OCI-LY7 (cell line): ENCODE data around the gene TPP1. TPM values are rescaled to one million over a fixed set of nuclear protein-coding genes. Genes with fewer than 3 reads are reported as not detected.
A peak's percentile ranks its signal among the peaks of the same experiment; 100 is the strongest.

Experiments used
- Bru-seq: library from RNA; stranded (reverse); fragments of 400-500 nt; gene quantifications from one replicate; lab custom pipeline; 2021; lab: Mats Ljungman, UMichigan
- BruChase-seq, 2 experiments: library from RNA; stranded (reverse); fragments of 400-500 nt; gene quantifications; one replicate each; lab custom pipeline; 2021; lab: Mats Ljungman, UMichigan
- BruUV-seq: library from RNA; stranded (reverse); fragments of 400-500 nt; replicated peaks from 2 replicates; lab custom pipeline; 2021; lab: Mats Ljungman, UMichigan
- CTCF ChIA-PET: fragments of 300-600 bp; sonication (Branson Sonifier 250); formaldehyde crosslinking; loops from one replicate; lab custom pipeline; 2022; ENCODE audit warnings: antibody characterized with exemption; ENCODE audit not compliant: unreplicated experiment; lab: Charles Lee
- POLR2A ChIA-PET: fragments of 300-600 bp; sonication (Branson Sonifier 250); formaldehyde crosslinking; loops from one replicate; lab custom pipeline; 2022; ENCODE audit warnings: antibody characterized with exemption; lab: Charles Lee
- DNase-seq: peaks from one replicate; pipeline ENCODE4 v3.0.0-alpha.2; 2015; ENCODE audit warnings: low spot score
- H2AFZ ChIP-seq: fragments of 200-600 bp; sonication (generic), shearing (Covaris generic); 2 replicates; pipeline ENCODE4 v1.6.1; 2014; ENCODE audit warnings: mild to moderate bottlenecking, antibody characterized with exemption, low read length, moderate library complexity
- H3K27ac ChIP-seq: fragments of 200-600 bp; sonication (generic); 2 replicates; pipeline ENCODE4 v1.5.1; 2014; ENCODE audit warnings: mixed run types, low read depth, mild to moderate bottlenecking, moderate library complexity, low read length, inconsistent platforms; ENCODE audit not compliant: poor library complexity, severe bottlenecking
- H3K36me3 ChIP-seq: fragments of 200-600 bp; sonication (generic); 2 replicates; pipeline ENCODE4 v1.6.1; 2014; ENCODE audit warnings: mild to moderate bottlenecking, antibody characterized with exemption, low read length, moderate library complexity, mixed read lengths; ENCODE audit not compliant: insufficient read depth
- H3K4me1 ChIP-seq: fragments of 200-600 bp; sonication (generic); 2 replicates; pipeline ENCODE4 v1.5.1; 2014; ENCODE audit warnings: mild to moderate bottlenecking, low read length; ENCODE audit not compliant: insufficient read depth, poor library complexity, severe bottlenecking
- H3K4me2 ChIP-seq: fragments of 200-600 bp; sonication (generic); 2 replicates; pipeline ENCODE4 v1.6.1; 2014; ENCODE audit warnings: mild to moderate bottlenecking, low read length
- H3K4me3 ChIP-seq: fragments of 200-600 bp; sonication (generic); 2 replicates; pipeline ENCODE4 v1.5.1; 2014; ENCODE audit warnings: mild to moderate bottlenecking, low read depth, low read length; ENCODE audit not compliant: poor library complexity, severe bottlenecking
- H3K79me2 ChIP-seq: fragments of 200-600 bp; sonication (generic); 2 replicates; pipeline ENCODE4 v1.6.1; 2016; ENCODE audit warnings: low read depth, mild to moderate bottlenecking, low read length, moderate library complexity, mixed read lengths; ENCODE audit not compliant: insufficient read depth
- H3K9me2 ChIP-seq: fragments of 200-600 bp; sonication (generic); 2 replicates; pipeline ENCODE4 v1.6.1; 2016; ENCODE audit warnings: mild to moderate bottlenecking, low read length, mixed read lengths; ENCODE audit not compliant: insufficient read depth
- H3K9me3 ChIP-seq: fragments of 200-600 bp; sonication (generic); 2 replicates; pipeline ENCODE4 v1.6.1; 2014; ENCODE audit warnings: mild to moderate bottlenecking, mixed run types, low read length, mixed read lengths
- H4K20me1 ChIP-seq: fragments of 200-600 bp; sonication (generic); 2 replicates; pipeline ENCODE4 v1.6.1; 2014; ENCODE audit warnings: mild to moderate bottlenecking, antibody characterized with exemption, low read length, moderate library complexity, mixed read lengths; ENCODE audit not compliant: insufficient read depth
- EZH2phosphoT487 ChIP-seq: fragments of 200-600 bp; sonication (generic); IDR thresholded peaks from 2 replicates; pipeline ENCODE4 v1.6.1; 2018; ENCODE audit warnings: low read depth, borderline replicate concordance, mild to moderate bottlenecking, mixed run types, antibody characterized with exemption, low read length, moderate library complexity, mixed read lengths
- intact Hi-C: fragments of 100-400 bp; cut with micrococcal nuclease; formaldehyde crosslinking; loops from one replicate; pipeline ENCODE4 v1.10.0; 2022; ENCODE audit not compliant: unreplicated experiment
- long read RNA-seq: library from polyadenylated mRNA; stranded (forward); transcript quantifications from one replicate; pipeline ENCODE4 v2.0.0, GENCODE V29; 2022
- total RNA-seq, 2 experiments: library from RNA; depleted of rRNA in 1 of 2; stranded (reverse); fragments of >200 nt in 1 of 2; shearing (Covaris generic) in 1 of 2; gene quantifications; 2 replicates each; pipeline ENCODE4 v1.2.3, GENCODE V29; 2014 to 2022
- TF ChIP-seq, protein P1 (sequence below): fragments of 200-600 bp; sonication (generic); conservative IDR thresholded peaks from 2 replicates; pipeline ENCODE4 v1.5.1; 2014; ENCODE audit warnings: mild to moderate bottlenecking, antibody characterized with exemption, low read length, moderate library complexity, mixed read lengths

TPP1 gene
- total RNA-seq (2014; rRNA removed; shearing (Covaris generic)) = 11.9 and 16.6 TPM in 2 replicates
- 41.1 and 45.4 TPM in 2 replicates for total RNA-seq (2022)
- Bru-seq, nascent RNA = percentile 72 among the genes with signal in this experiment
- BruChase-seq, experiment 1, labeled RNA remaining after a 6-hour chase = percentile 96 among the genes with signal in this experiment
- percentile 88 among the genes with signal in this experiment for BruChase-seq, experiment 2, labeled RNA remaining after a 2-hour chase
- long read RNA-seq, transcript TPP1-201 (13 exons, 3,560 nt) = major isoform, 59 of 92 reads
- long read RNA-seq, partial matches to known transcripts = 20 of 92 reads
- long read RNA-seq, other reads (novel, unspliced or antisense) = 5 of 92 reads

DNA sequence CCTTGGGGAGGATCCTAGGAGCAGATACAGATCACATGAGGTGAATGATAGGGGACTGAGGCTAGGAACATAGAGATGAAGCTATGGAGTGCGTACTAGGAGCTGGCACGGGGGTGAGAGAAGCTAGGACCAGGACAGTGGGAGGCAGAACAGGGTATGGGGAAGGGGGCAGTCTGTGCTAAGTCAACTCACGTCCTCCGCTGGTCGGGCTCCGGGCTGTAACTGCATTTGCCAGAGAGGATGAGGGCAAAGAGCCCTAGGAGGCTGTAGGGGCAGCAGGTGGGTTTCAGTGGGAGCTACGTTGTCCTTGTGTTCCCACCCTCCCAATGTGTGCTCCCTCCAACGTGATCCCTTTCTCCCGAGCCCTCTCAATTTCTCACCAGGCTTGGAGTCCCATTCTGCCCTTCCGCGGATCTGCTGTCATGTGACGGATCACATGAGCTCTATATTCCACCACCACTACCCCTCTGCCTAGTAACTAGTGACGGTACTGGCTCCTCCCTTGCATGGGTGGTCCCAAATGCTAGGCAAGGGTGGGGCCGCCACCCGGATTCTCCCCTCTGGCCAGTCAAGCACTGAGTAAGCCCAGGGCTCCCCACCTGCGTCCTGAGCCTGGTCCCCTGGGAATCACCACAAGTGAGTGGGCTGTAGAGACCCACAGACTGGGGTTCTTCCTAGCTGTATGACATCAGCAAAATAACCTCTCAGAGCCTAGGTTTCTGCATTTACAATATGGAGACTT, at the start of gene TPP1:
TSS of gene TPP1 (minus strand) at position 419 of the 742 bp plus-strand sequence. CDS start at position 397, 22 bp downstream.
- ChIA-PET POLR2A (interaction anchor here (0.5 to 2.5 kb wide), 15 partner anchors 9 to 520 kb away, joined by 3 to 13 read pairs (median 5); partner anchors contain the start of genes CNGA4 and MRPL17), CTCF (interaction anchor here (0.6 to 1.5 kb wide), 4 partner anchors 15 to 87 kb away, joined by 3 to 4 read pairs (median 4); partner anchors contain the start of gene MRPL17)
- peak within 1 kb of the TSS; percentile 95 for H3K4me2 ChIP-seq
- TF ChIP-seq EZH2phosphoT487 = no peak
- TF ChIP-seq, protein P1, sequence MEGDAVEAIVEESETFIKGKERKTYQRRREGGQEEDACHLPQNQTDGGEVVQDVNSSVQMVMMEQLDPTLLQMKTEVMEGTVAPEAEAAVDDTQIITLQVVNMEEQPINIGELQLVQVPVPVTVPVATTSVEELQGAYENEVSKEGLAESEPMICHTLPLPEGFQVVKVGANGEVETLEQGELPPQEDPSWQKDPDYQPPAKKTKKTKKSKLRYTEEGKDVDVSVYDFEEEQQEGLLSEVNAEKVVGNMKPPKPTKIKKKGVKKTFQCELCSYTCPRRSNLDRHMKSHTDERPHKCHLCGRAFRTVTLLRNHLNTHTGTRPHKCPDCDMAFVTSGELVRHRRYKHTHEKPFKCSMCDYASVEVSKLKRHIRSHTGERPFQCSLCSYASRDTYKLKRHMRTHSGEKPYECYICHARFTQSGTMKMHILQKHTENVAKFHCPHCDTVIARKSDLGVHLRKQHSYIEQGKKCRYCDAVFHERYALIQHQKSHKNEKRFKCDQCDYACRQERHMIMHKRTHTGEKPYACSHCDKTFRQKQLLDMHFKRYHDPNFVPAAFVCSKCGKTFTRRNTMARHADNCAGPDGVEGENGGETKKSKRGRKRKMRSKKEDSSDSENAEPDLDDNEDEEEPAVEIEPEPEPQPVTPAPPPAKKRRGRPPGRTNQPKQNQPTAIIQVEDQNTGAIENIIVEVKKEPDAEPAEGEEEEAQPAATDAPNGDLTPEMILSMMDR = no peak
- H3K4me3 ChIP-seq = peak within 1 kb of the TSS; percentile 87
- no peaks in the 10 kb centered on the region for H3K9me3 ChIP-seq
- DNase-seq = peak; percentile 94
- H3K79me2 ChIP-seq = no peaks in the 10 kb centered on the region; the same call in 1 of the 2 replicates
- peak within 1 kb of the TSS; percentile 67; the same call in 1 of the 2 replicates for H2AFZ ChIP-seq
- BruUV-seq = no TSS peak
- H4K20me1 ChIP-seq = no peaks in the 10 kb centered on the region
- H3K9me2 ChIP-seq = no peaks in the 10 kb centered on the region
- H3K27ac ChIP-seq = no peak within 1 kb of the TSS
- peaks cover 32% of the 10 kb centered on the region for H3K4me1 ChIP-seq
- intact Hi-C loops = no loop called here
- peaks cover 5% of the 10 kb centered on the region; the same call in 1 of the 2 replicates for H3K36me3 ChIP-seq

DNA sequence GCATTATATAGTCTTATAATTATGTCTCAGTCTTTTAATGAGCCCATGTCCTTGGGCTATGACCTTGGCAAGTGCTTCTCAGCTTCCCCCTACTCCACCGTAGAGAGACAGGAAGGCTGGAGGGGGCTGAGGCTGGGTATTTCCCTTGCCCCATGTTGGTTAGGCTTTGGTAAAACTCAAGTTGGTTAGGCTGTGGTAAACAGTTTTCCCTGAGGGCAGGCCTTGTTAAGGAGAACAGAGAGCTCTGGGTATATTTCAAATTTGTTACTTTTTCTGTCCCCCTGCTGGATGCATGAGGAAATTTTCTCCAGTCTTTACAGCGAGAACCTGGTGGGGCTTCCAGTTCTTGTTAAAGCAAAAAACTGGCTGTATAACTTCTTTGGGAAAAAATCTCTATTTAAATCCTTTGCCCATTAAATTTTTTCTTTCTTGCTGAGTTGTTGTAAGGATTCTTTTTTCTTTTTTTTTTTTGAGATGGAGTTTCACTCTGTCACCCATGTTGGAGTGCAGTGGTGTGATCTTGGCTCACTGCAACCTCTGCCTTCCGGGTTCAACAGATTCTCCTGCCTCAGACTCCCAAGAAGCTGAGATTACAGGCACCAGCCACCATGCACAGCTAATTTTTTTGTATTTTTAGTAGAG, 48.6 kb upstream of the TPP1 start:
- peak overlapping the region; percentile 51; the same call in 1 of the 2 replicates for H2AFZ ChIP-seq
- TF ChIP-seq, protein P1 = peak; percentile 77
- TF ChIP-seq EZH2phosphoT487 = no peak
- no peaks in the 10 kb centered on the region for H3K9me2 ChIP-seq
- intact Hi-C loops = no loop called here
- H3K4me3 ChIP-seq = no peak overlapping the region
- no TSS peak for BruUV-seq
- no peaks in the 10 kb centered on the region for H3K9me3 ChIP-seq
- H3K4me2 ChIP-seq = no peak overlapping the region
- peak; percentile 53 for DNase-seq
- H3K27ac ChIP-seq = no peak overlapping the region
- H3K79me2 ChIP-seq = no peaks in the 10 kb centered on the region
- no peaks in the 10 kb centered on the region for H4K20me1 ChIP-seq
- CTCF ChIA-PET = interaction anchor here (0.5 to 1.5 kb wide), 2 partner anchors 63 to 583 kb away, joined by 3 to 4 read pairs; no protein-coding TSS in a partner anchor
- no peaks in the 10 kb centered on the region for H3K4me1 ChIP-seq
- H3K36me3 ChIP-seq = no peaks in the 10 kb centered on the region
- POLR2A ChIA-PET = interaction anchor here (0.7 kb wide), 1 partner anchor 1514 kb away, joined by 3 read pairs; no protein-coding TSS in a partner anchor
